H9 (cell line): ENCODE results near the gene PAK6. TPM values are rescaled to one million over a fixed set of nuclear protein-coding genes. Genes with fewer than 3 reads are reported as not detected.

Source experiments
- DNase-seq: peaks from one replicate; pipeline ENCODE4 v3.0.0-alpha.2; 2017
- H2AFZ ChIP-seq: one replicate; pipeline ENCODE4 v1.6.1; 2013; ENCODE audit warnings: mild to moderate bottlenecking, low read length, control low read depth, moderate library complexity
- H2AK5ac ChIP-seq: 2 replicates; pipeline ENCODE4 v1.6.1; 2013; ENCODE audit warnings: low read length, control low read depth, mixed read lengths; ENCODE audit not compliant: insufficient read length
- H2BK120ac ChIP-seq: one replicate; pipeline ENCODE4 v1.6.1; 2013; ENCODE audit warnings: low read depth, mild to moderate bottlenecking, low read length, control low read depth, inconsistent platforms; ENCODE audit not compliant: poor library complexity, severe bottlenecking
- H2BK12ac ChIP-seq: 2 replicates; pipeline ENCODE4 v1.6.1; 2013; ENCODE audit warnings: low read length, control low read depth, mixed read lengths, low read depth; ENCODE audit not compliant: insufficient read length
- H2BK15ac ChIP-seq: 2 replicates; pipeline ENCODE4 v1.6.1; 2013; ENCODE audit warnings: low read depth, low read length, control low read depth
- H2BK20ac ChIP-seq: one replicate; pipeline ENCODE4 v1.6.1; 2013; ENCODE audit warnings: low read depth, mild to moderate bottlenecking, low read length, control low read depth, inconsistent platforms; ENCODE audit not compliant: poor library complexity, severe bottlenecking
- H2BK5ac ChIP-seq: 2 replicates; pipeline ENCODE4 v1.6.1; 2013; ENCODE audit warnings: low read length, control low read depth, mixed read lengths; ENCODE audit not compliant: insufficient read length
- H3K14ac ChIP-seq: 2 replicates; pipeline ENCODE4 v1.6.1; 2013; ENCODE audit warnings: low read length, control low read depth; ENCODE audit not compliant: insufficient read depth
- H3K18ac ChIP-seq: 2 replicates; pipeline ENCODE4 v1.6.1; 2013; ENCODE audit warnings: low read depth, mild to moderate bottlenecking, mixed read lengths, low read length, control low read depth; ENCODE audit not compliant: insufficient read length
- H3K23ac ChIP-seq: 2 replicates; pipeline ENCODE4 v1.6.1; 2013; ENCODE audit warnings: low read length, control low read depth, mixed read lengths, low read depth; ENCODE audit not compliant: insufficient read length
- H3K23me2 ChIP-seq: 2 replicates; pipeline ENCODE4 v1.6.1; 2013; ENCODE audit warnings: low read depth, mild to moderate bottlenecking, mixed read lengths, low read length, control low read depth; ENCODE audit not compliant: insufficient read length, poor library complexity, severe bottlenecking
- H3K27ac ChIP-seq: 2 replicates; pipeline ENCODE4 v1.5.1; 2013; ENCODE audit warnings: low read length, control low read depth, mixed read lengths, low read depth; ENCODE audit not compliant: insufficient read length
- H3K27me3 ChIP-seq: 2 replicates; pipeline ENCODE4 v1.6.1; 2013; ENCODE audit warnings: low read length, control low read depth, inconsistent platforms; ENCODE audit not compliant: insufficient read depth
- H3K4ac ChIP-seq: 2 replicates; pipeline ENCODE4 v1.6.1; 2013; ENCODE audit warnings: low read depth, mild to moderate bottlenecking, control low read depth, inconsistent platforms, low read length, moderate library complexity
- H3K4me1 ChIP-seq: 2 replicates; pipeline ENCODE4 v1.6.1; 2013; ENCODE audit warnings: low read length, control low read depth, inconsistent platforms; ENCODE audit not compliant: insufficient read depth
- H3K4me2 ChIP-seq: 2 replicates; pipeline ENCODE4 v1.6.1; 2013; ENCODE audit warnings: low read length, control low read depth, mixed read lengths; ENCODE audit not compliant: insufficient read length, insufficient read depth
- H3K56ac ChIP-seq: 2 replicates; pipeline ENCODE4 v1.6.1; 2013; ENCODE audit warnings: low read depth, mild to moderate bottlenecking, mixed read lengths, low read length, control low read depth; ENCODE audit not compliant: insufficient read length
- H3K79me1 ChIP-seq: 2 replicates; pipeline ENCODE4 v1.6.1; 2013; ENCODE audit warnings: low read depth, mild to moderate bottlenecking, moderate library complexity, low read length, control low read depth, inconsistent platforms; ENCODE audit not compliant: insufficient read depth, poor library complexity, severe bottlenecking
- H3K79me2 ChIP-seq: 2 replicates; pipeline ENCODE4 v1.6.1; 2013; ENCODE audit warnings: low read length, control low read depth, inconsistent platforms; ENCODE audit not compliant: insufficient read depth
- H3K9ac ChIP-seq: 2 replicates; pipeline ENCODE4 v1.6.1; 2013; ENCODE audit warnings: low read length, control low read depth, mixed read lengths; ENCODE audit not compliant: insufficient read length; ENCODE audit errors: extremely low read depth
- H3K9me3 ChIP-seq: one replicate; pipeline ENCODE4 v1.6.1; 2013; ENCODE audit warnings: low read depth, low read length, inconsistent platforms; ENCODE audit not compliant: control insufficient read depth
- H3T11ph ChIP-seq: one replicate; pipeline ENCODE4 v1.6.1; 2013; ENCODE audit warnings: mild to moderate bottlenecking, low read length, control low read depth, inconsistent platforms
- H4K20me1 ChIP-seq: one replicate; pipeline ENCODE4 v1.6.1; 2013; ENCODE audit not compliant: control insufficient read depth, insufficient read length, insufficient read depth
- H4K5ac ChIP-seq: 2 replicates; pipeline ENCODE4 v1.6.1; 2013; ENCODE audit warnings: low read depth, mild to moderate bottlenecking, mixed read lengths, low read length, control low read depth; ENCODE audit not compliant: insufficient read length
- H4K8ac ChIP-seq: replicated peaks from 2 replicates; pipeline ENCODE4 v1.6.1; 2013; ENCODE audit warnings: low read length, control low read depth, mixed read lengths, low read depth; ENCODE audit not compliant: insufficient read length
- H4K91ac ChIP-seq: 2 replicates; pipeline ENCODE4 v1.6.1; 2013; ENCODE audit warnings: low read depth, mild to moderate bottlenecking, moderate library complexity, mixed read lengths, low read length, control low read depth; ENCODE audit not compliant: insufficient read length
- H3K27ac Mint-ChIP-seq, 3 experiments: 2 replicates in 2 of 3; 3 replicates in 1 of 3; pipeline ENCODE4 v1.8.0; 2020 to 2021; ENCODE audit warnings: mixed read lengths in 3 of 3, mild to moderate bottlenecking in 1 of 3, moderate library complexity in 1 of 3
- H3K27me3 Mint-ChIP-seq: 2 replicates; pipeline ENCODE4 v1.8.0; 2021; ENCODE audit warnings: low read depth, mild to moderate bottlenecking, moderate library complexity, mixed read lengths
- H3K36me3 Mint-ChIP-seq, 3 experiments: 2 replicates in 2 of 3; 3 replicates in 1 of 3; pipeline ENCODE4 v1.8.0; 2020 to 2021; ENCODE audit warnings: low read depth in 3 of 3, mixed read lengths in 3 of 3; ENCODE audit not compliant: insufficient read depth in 1 of 3
- H3K4me1 Mint-ChIP-seq, 2 experiments: 2 replicates each; pipeline ENCODE4 v1.8.0; 2020; ENCODE audit warnings: mixed read lengths in 2 of 2
- H3K4me3 Mint-ChIP-seq, 2 experiments: 2 replicates in 1 of 2; 3 replicates in 1 of 2; pipeline ENCODE4 v1.8.0; 2020 to 2021; ENCODE audit warnings: mild to moderate bottlenecking in 2 of 2, mixed read lengths in 2 of 2, moderate library complexity in 1 of 2
- H3K9me3 Mint-ChIP-seq, 2 experiments: 2 replicates in 1 of 2; 3 replicates in 1 of 2; pipeline ENCODE4 v1.8.0; 2020; ENCODE audit warnings: mild to moderate bottlenecking in 2 of 2, mixed read lengths in 2 of 2, moderate library complexity in 1 of 2
- WGBS: extraction: QIAGEN DNeasy Blood & Tissue Kit; methylation state at CpG from one replicate; pipeline ENCODE4 v1.1.7; 2013; ENCODE audit warnings: missing lambda C conversion rate, low lambda C conversion rate, mixed read lengths; ENCODE audit not compliant: insufficient read length; ENCODE audit errors: extremely low coverage; 5-methylcytosine and 5-hydroxymethylcytosine counted together
- total RNA-seq: library from RNA; stranded (reverse); gene quantifications from 2 replicates; pipeline ENCODE4 v1.2.1, GENCODE V29; 2021
- TF ChIP-seq, protein P1 (sequence below): fragments of 200-600 bp; sonication (generic); conservative IDR thresholded peaks from 3 replicates; pipeline ENCODE4 v1.8.0; 2021; ENCODE audit warnings: antibody characterized with exemption, mild to moderate bottlenecking

PAK6 gene
- total RNA-seq, 1 experiment from 2014 or later, result 7.4 TPM

DNA sequence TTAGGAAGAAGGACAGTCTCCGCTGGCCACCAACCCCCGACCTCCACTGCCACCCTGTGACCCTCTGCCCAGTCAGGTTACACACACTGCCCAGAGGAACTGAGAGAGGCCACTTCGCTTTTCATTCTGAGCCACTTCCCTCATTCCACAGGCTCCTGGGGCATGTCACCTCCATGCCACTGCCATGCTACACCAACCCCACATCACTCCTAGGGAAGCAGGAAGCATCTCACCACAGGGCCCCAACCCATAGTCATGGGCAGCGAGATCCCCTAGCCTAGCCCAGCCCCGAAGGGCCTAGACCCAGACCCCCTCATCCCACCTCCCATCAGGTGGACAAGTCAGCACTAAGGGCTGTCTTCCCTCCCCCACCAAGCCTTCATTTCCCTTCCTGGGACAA is 67.5 kb downstream of the PAK6 start:
- Histone ChIP-seq H3K14ac (no peak overlapping the region), H3K4me1 (peaks cover 6% of the 10 kb centered on the region; the same call in 1 of the 2 replicates), H4K5ac (no peak overlapping the region), H2BK12ac (no peak overlapping the region), H3K27me3 (no peaks in the 10 kb centered on the region), H3K9ac (no peak overlapping the region), H2BK5ac (no peak overlapping the region), H4K20me1 (no peaks in the 10 kb centered on the region), H3K23ac (no peak overlapping the region), H4K91ac (no peak overlapping the region), H3T11ph (no peak overlapping the region), H3K4me2 (no peak overlapping the region), H2AFZ (no peak overlapping the region), H2BK20ac (no peak overlapping the region), H3K56ac (no peak overlapping the region), H2BK15ac (no peak overlapping the region), H3K27ac (no peak overlapping the region), H3K79me2 (no peaks in the 10 kb centered on the region), H3K4ac (no peak overlapping the region), H3K9me3 (no peaks in the 10 kb centered on the region), H2BK120ac (no peak overlapping the region), H3K79me1 (no peaks in the 10 kb centered on the region), H2AK5ac (no peak overlapping the region), H3K18ac (no peak overlapping the region), H3K23me2 (no peaks in the 10 kb centered on the region), H4K8ac (no peak overlapping the region)
- peaks cover 25% of the 10 kb centered on the region for H3K27me3 Mint-ChIP-seq
- H3K4me3 Mint-ChIP-seq, result no peak overlapping the region
- no peaks in the 10 kb centered on the region; a peak in 1 of 7 replicates for H3K36me3 Mint-ChIP-seq
- TF ChIP-seq, protein P1, sequence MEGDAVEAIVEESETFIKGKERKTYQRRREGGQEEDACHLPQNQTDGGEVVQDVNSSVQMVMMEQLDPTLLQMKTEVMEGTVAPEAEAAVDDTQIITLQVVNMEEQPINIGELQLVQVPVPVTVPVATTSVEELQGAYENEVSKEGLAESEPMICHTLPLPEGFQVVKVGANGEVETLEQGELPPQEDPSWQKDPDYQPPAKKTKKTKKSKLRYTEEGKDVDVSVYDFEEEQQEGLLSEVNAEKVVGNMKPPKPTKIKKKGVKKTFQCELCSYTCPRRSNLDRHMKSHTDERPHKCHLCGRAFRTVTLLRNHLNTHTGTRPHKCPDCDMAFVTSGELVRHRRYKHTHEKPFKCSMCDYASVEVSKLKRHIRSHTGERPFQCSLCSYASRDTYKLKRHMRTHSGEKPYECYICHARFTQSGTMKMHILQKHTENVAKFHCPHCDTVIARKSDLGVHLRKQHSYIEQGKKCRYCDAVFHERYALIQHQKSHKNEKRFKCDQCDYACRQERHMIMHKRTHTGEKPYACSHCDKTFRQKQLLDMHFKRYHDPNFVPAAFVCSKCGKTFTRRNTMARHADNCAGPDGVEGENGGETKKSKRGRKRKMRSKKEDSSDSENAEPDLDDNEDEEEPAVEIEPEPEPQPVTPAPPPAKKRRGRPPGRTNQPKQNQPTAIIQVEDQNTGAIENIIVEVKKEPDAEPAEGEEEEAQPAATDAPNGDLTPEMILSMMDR, result no peak
- H3K9me3 Mint-ChIP-seq, result no peaks in the 10 kb centered on the region; a peak in 1 of 5 replicates
- H3K4me1 Mint-ChIP-seq, result peaks cover 35 to 42% of the 10 kb centered on the region in 2 experiments
- no peak for DNase-seq
- WGBS, result no CpG with 5 or more reads among the region's 5 CpGs
- no peak overlapping the region; a peak in 1 of 7 replicates for H3K27ac Mint-ChIP-seq
